GM18505 (cell line): ENCODE results near the gene PPP2R5A.
"Not testable (repeated sequence)": the region's sequence is repeated elsewhere in the genome, so short reads cannot be mapped to it uniquely, and the experiment has no call there.

Experiments
- ATAC-seq: cut with Tn5 transposase; IDR thresholded peaks from one replicate; pipeline ENCODE4 v1.9.1; 2021; ENCODE audit not compliant: unreplicated experiment
- POLR2A ChIP-seq: IDR thresholded peaks from 4 replicates; pipeline ENCODE4 v1.6.1; 2011; ENCODE audit warnings: borderline replicate concordance; ENCODE audit not compliant: insufficient read depth, insufficient read length; ENCODE audit errors: extremely low read depth

The PPP2R5A gene

DNA sequence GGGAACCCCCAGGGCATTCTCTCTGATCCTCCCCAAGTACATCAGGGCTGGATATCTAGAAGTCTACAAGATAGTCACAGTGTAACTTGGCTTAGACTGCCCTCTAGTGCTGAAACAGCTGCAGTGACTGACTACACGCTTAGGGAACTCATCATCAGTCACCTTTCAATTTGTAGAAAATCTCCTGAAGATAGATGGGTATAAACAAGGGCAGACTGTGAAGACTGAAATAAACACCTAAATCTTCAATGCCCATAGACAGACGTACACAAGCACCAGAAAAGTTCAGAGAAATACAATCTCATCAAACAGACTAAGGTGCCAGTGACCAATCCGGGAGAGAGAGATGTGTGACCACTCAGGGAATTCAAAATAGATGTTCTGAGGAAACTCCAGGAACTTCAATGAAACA is 82.9 kb downstream of the PPP2R5A start:
- ATAC-seq: peak; percentile 55
- no peak for TF ChIP-seq POLR2A

DNA sequence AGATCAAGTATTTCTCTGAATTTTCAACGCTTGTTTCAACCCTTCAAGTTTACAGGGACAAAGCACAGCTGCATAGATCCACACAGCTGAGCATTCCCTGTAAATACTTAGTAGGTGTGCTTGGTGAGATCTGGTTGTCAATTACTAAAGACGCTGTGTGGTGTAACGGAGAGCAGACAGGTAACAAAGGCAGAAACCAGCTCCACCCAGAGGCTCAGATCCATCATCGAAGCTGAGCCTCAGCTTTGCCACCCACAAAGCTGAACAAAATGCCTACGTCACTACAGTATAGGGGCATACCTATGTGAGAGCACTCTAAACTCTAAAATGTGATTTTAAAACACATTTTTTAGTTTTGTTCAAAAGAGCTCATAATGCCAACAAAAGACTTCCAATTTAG is 90.8 kb downstream of the PPP2R5A start:
- TF ChIP-seq POLR2A: no peak

DNA sequence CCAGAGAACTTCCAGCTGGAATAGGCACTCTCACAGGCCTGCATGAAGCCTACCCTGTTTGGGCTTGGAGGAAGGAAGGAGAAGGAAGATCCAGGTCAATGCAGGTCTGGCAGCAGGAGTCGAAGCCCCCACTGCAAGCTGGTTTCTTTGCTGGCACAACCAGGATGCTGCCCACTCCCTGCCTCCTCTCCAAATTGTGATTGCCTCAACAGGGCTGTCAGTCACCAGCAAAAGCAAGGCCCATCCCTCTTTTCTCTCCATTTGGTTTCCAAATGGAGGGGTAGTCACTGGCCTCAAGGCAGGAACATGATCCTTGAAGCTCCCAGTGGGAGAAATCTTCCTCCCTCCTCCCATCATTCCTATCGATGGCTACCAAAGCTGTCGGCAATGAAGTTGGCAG is 92.4 kb downstream of the PPP2R5A start:
- ATAC-seq: no peak
- no peak for TF ChIP-seq POLR2A

More for the DNA sequence above, 90.8 kb downstream of the PPP2R5A start:
- ATAC-seq: no peak

DNA sequence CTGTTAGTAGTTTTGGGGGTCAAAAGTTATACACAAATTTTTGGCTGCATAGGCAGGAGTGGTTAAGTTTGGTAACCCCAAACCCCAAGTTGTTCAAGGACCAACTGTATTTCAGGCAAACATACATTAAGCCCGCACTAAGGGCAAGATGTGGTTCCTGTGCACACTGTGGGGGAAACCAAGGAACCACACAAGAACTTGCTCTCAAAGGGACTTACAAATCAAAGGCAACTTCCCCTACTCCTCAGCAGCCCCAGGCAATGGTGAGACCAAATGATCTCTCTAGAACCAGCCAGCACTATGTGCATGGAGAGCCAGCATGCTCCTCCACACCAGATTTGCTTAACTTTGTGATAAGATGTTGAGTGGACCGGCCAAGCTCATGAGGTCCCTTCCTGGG is 94.2 kb downstream of the PPP2R5A start:
- TF ChIP-seq POLR2A: no peak
- no peak for ATAC-seq

DNA sequence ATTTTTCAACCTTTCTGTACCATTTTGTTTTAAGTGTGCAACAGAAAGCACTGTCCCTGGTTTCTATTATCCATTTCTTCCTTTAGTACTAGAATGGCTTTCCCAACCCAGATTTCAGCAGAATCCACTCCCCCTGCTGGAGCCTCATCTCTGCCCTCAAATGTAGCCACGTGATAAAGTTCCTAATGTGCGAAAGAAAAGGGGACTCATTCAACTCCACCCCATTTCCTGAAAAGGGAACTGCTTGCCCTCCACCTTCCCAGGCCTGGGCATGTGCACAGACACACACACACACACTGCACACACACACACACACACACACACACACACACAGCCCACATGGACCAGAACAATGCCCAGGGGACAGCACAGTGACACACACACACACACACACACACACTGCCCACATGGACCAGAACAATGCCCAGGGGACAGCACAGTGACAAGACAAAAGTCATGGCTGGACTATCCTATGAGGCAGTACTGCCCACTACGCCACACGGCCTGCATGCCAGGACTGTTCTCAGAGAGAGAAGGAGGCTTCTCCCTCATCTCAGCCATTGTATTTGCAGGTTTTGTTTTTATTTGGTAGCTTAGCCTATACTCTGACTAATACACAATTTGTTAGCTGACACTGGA is 96.3 kb downstream of the PPP2R5A start:
- no peak for ATAC-seq
- TF ChIP-seq POLR2A: no peak

DNA sequence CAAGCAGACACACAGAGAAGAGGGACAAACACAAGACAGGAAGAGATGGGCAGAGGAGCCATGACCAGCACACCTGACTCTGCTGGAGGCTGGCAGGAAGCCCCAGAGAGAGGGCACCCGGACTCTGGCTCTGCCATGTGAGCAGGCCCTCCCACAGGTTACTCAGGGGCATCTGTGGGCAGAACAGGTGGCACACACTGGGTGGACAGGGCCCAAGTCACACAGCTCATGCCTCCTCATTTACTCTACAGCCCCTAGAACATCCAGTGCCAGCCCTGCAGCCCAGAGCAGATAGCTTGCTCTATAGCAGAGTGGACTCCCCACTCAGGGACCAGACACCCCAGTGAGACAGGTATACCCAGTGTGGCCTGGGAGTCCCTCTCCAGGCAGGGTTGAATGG is 100.8 kb downstream of the PPP2R5A start:
- ATAC-seq: no peak
- no peak for TF ChIP-seq POLR2A

DNA sequence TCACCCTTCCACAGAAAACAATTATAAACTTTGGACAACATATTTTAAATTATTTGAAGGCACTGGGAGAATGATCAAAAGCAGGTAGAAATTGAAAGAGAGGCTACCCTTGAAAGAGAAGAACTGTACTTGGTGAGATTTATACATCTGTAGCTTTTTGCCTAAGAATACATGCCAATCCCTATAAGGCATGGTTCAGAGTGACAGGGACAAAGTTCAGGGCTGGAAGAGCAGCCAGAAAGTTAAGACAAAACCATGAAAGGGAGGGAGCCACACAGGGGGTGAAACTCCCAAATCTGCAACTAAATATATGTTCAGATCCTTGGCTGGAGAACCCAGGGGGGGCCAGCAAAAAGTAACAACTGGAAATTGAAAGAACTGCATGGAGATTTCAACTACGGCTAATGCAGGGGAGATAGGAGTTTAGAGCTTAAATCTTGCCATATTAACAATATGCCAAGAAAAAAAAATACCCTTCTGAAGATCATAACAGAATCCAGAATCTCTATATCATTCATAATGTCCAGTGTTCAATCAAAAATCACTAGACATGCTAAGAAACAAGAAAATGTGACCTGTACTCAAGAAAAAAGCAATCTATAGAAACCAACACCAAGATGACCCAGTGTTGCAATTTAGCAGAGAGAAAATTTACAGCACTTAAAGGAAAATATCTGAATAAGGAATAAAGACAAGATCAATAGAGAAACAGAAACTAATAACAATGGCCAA is 103.9 kb downstream of the PPP2R5A start:
- no peak for ATAC-seq
- no peak for TF ChIP-seq POLR2A

DNA sequence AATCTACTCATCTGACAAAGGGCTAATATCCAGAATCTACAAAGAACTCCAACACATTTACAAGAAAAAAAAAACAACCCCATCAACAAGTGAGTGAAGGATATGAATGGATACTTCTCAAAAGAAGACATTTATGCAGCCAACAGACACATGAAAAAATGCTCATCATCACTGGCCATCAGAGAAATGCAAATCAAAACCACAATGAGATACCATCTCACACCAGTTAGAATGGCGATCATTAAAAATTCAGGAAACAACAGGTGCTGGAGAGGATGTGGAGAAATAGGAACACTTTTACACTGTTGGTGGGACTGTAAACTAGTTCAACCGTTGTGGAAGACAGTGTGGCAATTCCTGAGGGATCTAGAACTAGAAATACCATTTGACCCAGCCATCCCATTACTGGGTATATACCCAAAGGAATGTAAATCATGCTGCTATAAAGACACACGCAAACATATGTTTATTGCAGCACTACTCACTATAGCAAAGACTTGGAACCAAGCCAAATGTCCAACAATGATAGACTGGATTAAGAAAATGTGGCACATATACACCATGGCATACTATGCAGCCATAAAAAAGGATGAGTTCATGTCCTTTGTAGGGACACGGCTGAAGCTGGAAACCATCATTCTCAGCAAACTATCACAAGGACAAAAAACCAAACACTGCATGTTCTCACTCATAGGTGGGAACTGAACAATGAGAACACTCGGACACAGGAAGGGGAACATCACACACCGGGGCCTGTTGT is 110.6 kb downstream of the PPP2R5A start:
- ATAC-seq: not testable (repeated sequence)

DNA sequence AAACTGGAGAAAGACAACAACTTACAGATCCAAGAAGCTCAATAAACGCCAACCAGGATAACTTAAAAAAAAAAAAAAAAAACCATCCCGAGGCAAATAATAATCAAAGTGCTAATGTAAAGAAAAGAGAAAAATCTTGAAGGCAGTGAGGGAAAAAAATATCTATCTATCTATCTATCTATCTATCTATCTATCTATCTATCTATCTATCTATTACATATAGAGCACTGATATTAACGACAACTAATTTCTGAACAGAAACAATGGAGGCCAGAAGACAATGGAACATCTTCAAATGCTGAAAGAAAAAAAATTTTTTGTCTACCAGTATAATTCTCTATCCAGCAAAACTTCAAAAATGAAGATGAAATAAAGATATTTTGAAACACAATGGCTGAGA is 111.4 kb downstream of the PPP2R5A start:
- ATAC-seq: no peak
- no peak for TF ChIP-seq POLR2A

DNA sequence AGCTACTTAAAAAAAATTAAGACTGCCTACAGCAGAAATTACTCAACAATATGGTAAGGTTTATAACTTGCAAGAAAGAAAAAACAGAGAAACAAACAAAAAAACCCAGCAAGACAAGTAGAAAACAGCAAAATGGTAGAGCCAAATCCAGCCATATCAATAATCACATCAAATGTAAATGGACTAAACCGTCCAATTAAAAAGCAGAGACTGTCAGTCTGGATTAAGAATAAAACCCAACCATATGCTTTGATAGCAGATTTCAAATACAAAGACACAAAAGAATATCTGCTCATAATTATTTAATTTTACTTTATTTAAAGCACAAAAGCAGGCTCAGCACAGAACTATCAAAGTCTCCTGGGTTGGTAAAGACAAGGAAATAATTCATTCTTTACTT is 112.0 kb downstream of the PPP2R5A start:
- no peak for ATAC-seq
- no peak for TF ChIP-seq POLR2A

DNA sequence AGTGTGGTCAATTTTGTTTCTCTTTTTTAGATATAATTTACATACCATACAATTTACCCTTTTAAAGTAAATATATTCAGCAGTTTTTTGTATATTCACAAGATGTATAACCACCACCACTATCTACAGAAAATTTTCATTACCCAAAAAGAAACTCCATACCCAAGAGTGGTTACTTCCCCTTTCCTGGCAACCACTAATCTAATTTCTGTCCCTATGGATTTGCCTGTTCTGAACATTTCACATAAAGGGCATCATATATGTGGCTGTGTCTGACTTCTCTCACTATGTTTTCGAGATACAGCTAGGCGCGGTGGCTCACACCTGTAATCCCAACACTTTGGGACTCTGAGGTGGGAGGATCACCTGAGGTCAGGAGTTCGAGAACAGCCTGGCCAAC is 115.8 kb downstream of the PPP2R5A start:
- no peak for ATAC-seq
- no peak for TF ChIP-seq POLR2A

DNA sequence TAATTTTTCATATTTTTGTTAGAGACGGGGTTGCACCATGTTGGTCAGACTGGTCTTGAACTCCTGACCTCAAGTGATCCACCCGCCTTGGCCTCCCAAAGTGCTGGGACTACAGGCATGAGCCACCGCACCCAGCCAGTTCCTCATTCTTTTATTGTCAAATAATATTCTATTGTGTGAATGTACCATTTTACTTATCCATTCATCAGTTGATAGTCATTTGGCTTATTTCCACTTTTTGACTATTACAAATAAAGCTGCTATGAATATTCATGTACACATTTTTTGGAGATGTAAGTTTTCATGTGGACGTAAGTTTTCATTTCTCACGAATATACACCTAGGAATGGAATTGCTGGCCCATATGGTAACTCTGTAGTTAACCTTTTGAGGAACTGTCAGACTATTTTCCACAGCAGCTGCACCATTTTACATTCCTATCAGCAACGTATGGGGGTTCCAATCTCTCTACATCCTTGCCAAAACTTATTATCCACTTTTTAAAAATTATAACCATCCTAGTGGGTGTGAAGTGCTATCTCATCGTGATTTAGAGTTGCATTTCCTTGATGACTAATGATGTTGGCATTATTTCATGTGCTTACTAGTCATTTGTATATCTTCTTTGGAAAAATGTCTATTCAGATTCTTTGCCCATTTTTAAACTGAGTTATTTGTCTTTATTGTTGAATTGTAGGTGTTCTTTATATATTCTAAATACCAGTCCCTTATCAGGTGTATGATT is 116.8 kb downstream of the PPP2R5A start:
- ATAC-seq: no peak
- TF ChIP-seq POLR2A: no peak

DNA sequence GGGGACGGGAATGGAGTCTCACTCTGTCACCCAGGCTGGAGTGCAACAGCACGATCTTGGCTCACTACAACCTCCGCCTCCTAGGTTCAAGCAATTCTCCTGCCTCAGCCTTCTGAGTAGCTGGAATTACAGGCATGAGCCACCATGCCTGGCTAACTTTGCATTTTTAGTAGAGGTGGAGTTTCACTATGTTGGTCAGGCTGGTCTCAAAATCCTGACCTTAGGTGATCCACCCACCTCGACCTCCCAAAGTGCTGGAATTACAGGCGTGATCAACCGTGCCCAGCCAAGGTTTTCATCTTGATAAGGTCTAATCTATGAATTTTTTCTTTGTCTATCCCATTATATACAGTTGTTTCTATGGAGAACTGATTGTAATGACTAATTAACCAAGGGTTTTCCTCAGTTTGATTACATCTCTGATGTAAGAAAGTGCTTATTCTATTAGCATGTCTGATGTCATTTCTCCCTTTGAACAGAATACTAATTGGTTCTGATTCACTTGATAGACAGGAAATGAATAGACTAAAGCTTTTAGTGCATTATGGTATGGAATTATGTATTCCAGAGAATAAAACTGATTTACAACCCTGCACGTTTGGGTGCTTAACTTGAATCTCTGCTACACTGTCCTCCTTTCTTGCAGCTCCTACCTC is 117.6 kb downstream of the PPP2R5A start:
- ATAC-seq: no peak
- TF ChIP-seq POLR2A: no peak

DNA sequence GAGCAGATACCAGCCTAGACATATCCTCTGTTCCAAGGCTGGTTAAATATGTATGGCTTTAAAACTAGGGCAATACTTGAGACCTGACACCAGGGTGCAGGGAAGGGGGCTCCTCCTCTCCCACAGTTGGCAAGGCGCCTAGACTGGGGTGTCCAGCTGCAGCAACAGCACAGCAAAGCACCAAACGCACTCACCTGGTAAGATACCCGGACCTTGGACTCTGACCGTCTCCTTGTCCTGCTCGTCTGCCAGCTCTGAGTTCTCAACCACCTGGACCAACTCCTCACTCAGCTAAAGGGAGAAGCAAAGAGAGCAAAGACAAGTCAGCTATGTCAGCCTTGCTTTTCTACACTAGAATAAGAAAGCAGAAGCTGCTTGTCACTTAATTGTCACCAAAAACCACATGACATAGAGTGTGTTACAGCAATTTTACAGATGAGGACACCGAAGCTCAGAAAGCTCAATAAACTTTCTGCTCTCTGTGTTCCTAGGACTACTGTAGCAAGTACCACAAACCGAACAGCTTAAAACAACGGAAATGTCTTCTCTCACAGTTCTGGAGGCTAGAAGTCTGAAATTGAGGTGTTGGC is 125.1 kb downstream of the PPP2R5A start:
- no peak for ATAC-seq
- TF ChIP-seq POLR2A: no peak
